GM12874 (cell line): Measurements from ENCODE around the gene MEMO1.

ENCODE experiments used
- TF ChIP-seq, protein P1 (sequence below): IDR thresholded peaks from 2 replicates; pipeline ENCODE4 v1.5.1; 2011; ENCODE audit warnings: low read depth, mild to moderate bottlenecking, control low read depth, low read length, moderate library complexity; ENCODE audit not compliant: insufficient read depth

Gene MEMO1

DNA sequence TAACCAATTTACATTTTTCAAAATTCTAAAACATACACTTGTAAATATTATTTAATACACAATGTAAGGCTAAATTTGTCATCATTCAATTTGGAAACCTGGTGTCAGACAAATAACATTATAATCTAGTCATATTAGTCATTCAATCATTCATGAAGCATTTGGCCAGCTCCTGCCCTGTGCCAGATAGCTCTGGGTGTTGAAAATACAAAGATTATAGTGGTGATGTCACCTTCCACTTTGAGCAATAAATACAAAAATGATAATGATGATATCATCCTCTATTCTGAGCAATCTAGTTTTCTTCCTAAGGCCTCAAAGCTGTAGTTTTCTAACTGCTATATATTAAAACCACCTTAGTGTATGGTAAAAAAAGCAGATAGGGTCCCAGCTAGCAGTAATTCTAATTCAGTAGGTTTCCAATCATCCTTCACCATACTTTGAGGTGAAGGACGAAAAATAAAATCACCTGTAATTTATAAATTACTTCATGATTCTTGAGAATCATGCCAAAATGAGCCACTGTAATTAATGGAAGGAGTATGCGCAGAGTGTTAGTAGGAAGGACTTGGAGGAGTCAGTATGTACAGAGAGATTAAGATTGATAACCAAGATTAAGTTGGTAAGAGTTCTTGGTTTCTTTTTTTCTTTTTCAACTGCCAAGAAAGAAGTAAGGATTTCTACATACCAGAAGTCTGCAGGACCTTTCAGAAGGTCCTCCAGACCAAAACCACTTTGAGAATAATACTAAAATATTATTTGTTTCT lies 23.2 kb downstream of the MEMO1 start:
- TF ChIP-seq, protein P1, sequence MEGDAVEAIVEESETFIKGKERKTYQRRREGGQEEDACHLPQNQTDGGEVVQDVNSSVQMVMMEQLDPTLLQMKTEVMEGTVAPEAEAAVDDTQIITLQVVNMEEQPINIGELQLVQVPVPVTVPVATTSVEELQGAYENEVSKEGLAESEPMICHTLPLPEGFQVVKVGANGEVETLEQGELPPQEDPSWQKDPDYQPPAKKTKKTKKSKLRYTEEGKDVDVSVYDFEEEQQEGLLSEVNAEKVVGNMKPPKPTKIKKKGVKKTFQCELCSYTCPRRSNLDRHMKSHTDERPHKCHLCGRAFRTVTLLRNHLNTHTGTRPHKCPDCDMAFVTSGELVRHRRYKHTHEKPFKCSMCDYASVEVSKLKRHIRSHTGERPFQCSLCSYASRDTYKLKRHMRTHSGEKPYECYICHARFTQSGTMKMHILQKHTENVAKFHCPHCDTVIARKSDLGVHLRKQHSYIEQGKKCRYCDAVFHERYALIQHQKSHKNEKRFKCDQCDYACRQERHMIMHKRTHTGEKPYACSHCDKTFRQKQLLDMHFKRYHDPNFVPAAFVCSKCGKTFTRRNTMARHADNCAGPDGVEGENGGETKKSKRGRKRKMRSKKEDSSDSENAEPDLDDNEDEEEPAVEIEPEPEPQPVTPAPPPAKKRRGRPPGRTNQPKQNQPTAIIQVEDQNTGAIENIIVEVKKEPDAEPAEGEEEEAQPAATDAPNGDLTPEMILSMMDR, result no peak

DNA sequence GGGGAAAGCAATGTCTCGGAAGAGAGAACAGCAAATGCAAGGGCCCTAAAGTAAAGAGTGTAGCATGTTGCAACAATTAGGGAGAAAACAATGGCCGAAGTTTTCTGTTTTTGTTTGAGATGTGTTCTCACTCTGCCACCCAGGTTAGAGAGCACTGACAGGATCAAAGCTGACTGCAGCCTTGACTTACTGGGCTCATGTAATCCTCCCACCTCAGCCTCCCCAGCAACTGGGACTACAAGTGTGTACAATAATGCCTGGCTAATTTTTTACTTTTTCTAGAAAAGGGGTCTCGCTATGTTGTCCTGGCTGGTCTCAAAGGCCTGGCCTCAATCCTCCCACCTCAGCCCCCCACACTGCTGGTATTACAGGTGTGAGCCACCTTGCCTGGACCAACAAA lies 23.9 kb downstream of the MEMO1 start:
- TF ChIP-seq, protein P1, result no peak

DNA sequence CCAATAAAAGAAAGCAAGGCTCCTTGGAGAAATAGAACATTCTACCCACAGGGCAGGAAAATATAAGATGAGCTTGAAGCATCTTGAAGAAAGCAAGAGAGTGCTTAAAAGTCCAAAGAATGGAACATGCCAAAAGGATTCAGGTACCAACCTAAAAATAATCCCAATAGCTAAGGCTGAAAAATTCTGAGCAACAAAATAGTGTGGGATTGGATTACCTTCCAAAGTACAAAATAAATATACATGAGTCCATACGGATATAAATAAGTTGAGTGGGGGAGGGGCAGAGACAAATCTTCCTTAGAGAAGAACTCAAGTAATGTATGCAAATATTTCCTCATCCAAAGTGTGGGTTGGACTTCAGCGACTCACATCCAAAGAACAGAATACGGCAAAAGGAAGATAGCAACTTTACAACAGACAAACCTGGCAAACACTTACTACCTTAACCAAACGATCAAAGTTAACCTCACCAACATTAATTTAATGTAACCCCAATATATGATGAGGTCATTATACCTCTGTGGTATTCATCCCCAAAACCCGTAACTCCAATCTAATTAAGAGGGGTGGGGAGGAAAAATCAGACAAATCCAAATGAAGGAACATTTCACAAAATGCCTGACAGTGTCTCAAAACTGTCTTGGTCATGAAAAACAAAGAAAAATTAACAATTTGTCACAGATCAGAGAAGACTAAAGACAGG lies 26.9 kb downstream of the MEMO1 start:
- TF ChIP-seq, protein P1, result no peak

DNA sequence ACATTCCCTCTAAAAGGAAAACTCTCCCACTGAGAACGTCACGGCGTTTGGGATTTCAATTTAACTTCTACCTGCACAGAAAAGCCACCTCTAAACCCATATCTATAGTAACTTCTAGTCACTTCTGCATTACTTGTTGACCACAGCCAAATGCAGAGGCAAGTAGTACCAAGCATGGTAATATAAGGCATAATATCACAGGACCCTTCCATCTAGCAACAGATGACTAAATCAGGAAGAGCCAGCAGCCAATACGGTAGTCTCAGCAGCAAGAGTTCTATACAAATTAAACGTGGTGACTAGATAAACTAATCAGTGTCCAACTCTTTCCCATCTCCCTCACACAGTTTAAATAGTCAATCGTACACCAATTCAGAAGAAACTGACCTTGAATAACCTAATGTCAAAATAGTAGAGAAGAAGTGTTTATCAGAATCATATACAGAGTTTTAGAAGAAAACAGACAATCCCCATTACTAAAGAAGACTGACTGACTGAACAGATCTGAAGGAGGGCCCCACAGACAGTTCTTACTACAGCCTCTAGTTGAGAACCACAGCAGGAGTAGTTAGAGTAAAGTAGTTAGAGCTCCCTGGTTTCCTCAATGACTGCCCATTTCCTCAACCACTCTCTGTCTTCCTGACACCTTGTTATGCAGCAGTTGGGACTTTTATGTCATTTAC lies 30.0 kb downstream of the MEMO1 start:
- TF ChIP-seq, protein P1, result 0 out of 2 replicates have a peak, but pooled peaks have one; percentile 14

DNA sequence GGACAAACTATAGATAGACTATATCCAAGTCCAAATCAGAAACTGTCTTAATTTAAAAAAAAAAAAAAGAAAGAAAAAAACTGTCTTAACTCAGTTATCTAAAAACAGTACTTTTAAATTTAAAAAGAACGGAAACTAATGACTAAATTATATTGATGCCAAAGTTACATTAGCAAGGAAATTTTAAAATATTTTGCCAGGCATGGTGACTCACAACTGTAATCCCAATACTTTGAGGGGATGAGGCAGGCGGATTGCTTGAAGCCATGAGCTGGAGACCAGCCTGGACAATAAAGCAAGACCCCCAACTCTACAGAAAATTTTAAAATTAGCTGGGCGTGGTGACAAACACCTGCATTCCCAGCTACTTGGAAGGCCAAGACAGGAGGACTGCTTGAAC lies 30.9 kb downstream of the MEMO1 start:
- TF ChIP-seq, protein P1, result no peak

DNA sequence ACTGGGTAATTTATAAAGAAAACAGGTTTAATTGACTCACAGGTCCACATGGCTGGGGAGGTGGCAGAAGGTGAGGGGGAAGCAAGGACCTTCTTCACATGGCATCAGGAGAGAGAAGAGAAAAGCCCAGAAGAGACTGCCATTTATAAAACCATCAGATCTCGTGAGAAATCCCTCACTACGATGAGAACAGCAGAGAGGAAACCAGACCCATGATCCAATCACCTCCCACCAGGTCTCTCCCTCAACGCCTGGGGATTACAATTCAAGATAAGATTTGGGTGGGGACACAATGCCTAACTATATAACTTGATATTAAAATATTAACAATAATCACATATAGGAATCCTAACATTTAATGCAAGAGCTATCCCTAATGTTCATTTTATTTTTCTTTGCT lies 31.8 kb downstream of the MEMO1 start:
- TF ChIP-seq, protein P1, result no peak

DNA sequence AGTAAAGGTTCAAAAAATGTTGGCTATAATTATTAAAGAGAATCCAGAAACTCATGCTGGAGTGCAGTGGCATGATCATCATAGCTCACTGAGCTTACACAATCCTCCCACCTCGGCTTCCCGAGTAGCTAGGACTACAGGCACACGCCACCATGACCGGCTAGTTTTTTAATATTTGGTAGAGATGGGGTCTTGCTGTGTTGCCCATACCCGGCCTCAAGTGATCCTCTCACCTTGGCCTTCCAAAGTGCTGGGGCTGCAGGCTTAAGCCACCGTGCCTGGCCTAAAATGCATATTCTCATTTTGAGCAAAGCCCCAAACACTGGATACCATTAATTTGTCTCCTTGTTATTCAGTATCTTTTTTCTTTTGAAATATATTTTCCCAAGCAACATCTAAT lies 32.4 kb downstream of the MEMO1 start:
- TF ChIP-seq, protein P1, result no peak
